Measurements from ENCODE around the gene KCNQ1OT1. TPM values are rescaled to one million over a fixed set of nuclear protein-coding genes. Genes with fewer than 3 reads are reported as not detected.

The KCNQ1OT1 gene
- total and polyA plus RNA-seq, 2 experiments from 2014 or later, result 3.1 to 7.9 TPM

GRCh38 chr11:2707736-2708135, 7.9 kb upstream of the KCNQ1OT1 start:
- H4K20me1 ChIP-seq (ENCODE audit: insufficient read depth, poor library complexity, severe bottlenecking), result no peaks in the 10 kb centered on the region
- no peaks in the 10 kb centered on the region for H3K9me3 ChIP-seq (ENCODE audit: low read depth)
- H3K4me1 ChIP-seq (ENCODE audit: insufficient read depth), result peaks cover 41% of the 10 kb centered on the region
- peak overlapping the region; percentile 64 for H3K4me2 ChIP-seq
- no peak for TF ChIP-seq CTCF (IDR thresholded peaks at IDR 0.05; ENCODE audit: poor library complexity)
- no peak for TF ChIP-seq EZH2phosphoT487 (IDR thresholded peaks at IDR 0.05; ENCODE audit: low read depth, severe bottlenecking, unreplicated experiment)
- no peaks in the 10 kb centered on the region for H3K27me3 ChIP-seq
- no peaks in the 10 kb centered on the region for H3K9me2 ChIP-seq (replicated peaks; ENCODE audit: insufficient read depth)
- WGBS (ENCODE audit: low lambda C conversion rate, missing lambda C conversion rate), result 91% methylated on average over 7 of the region's 7 CpGs
- H3K27ac ChIP-seq, result peak overlapping the region; percentile 97
- no peaks in the 10 kb centered on the region for H3K36me3 ChIP-seq (replicated peaks; ENCODE audit: insufficient read depth, low read depth)
- no peaks in the 10 kb centered on the region for H3K79me2 ChIP-seq
- H2AFZ ChIP-seq, result no peak overlapping the region
- no peak for DNase-seq (ENCODE audit: low spot score)
- H3K4me3 ChIP-seq, result no peak overlapping the region

- TF ChIP-seq EZH2phosphoT487 (IDR thresholded peaks at IDR 0.05; ENCODE audit: low read depth, severe bottlenecking, unreplicated experiment), result no peak
- Histone ChIP-seq H3K27me3 (no peaks in the 10 kb centered on the region), H3K4me1 (ENCODE audit: insufficient read depth) (peaks cover 42% of the 10 kb centered on the region), H3K36me3 (replicated peaks; ENCODE audit: insufficient read depth, low read depth) (no peaks in the 10 kb centered on the region), H3K79me2 (no peaks in the 10 kb centered on the region), H3K9me2 (replicated peaks; ENCODE audit: insufficient read depth) (no peaks in the 10 kb centered on the region), H3K27ac (no peak overlapping the region), H2AFZ (no peak overlapping the region), H3K4me2 (no peak overlapping the region), H4K20me1 (ENCODE audit: insufficient read depth, poor library complexity, severe bottlenecking) (no peaks in the 10 kb centered on the region), H3K4me3 (no peak overlapping the region), H3K9me3 (ENCODE audit: low read depth) (no peaks in the 10 kb centered on the region)
- 92% methylated on average over 1 of the region's 1 CpG for WGBS (ENCODE audit: low lambda C conversion rate, missing lambda C conversion rate)
- DNase-seq (ENCODE audit: low spot score), result no peak
Observed at GRCh38 chr11:2706321-2706720, 6.5 kb upstream of the KCNQ1OT1 start.

GRCh38 chr11:2704896-2705606, 5.3 kb upstream of the KCNQ1OT1 start:
- peaks cover 44% of the 10 kb centered on the region for H3K4me1 ChIP-seq (ENCODE audit: insufficient read depth)
- H3K4me2 ChIP-seq, result no peak overlapping the region
- no peaks in the 10 kb centered on the region for H3K27me3 ChIP-seq
- H3K9me3 ChIP-seq (ENCODE audit: low read depth), result no peaks in the 10 kb centered on the region
- 90% methylated on average over 14 of the region's 14 CpGs for WGBS (ENCODE audit: low lambda C conversion rate, missing lambda C conversion rate)
- H3K27ac ChIP-seq, result no peak overlapping the region
- no peaks in the 10 kb centered on the region for H3K9me2 ChIP-seq (replicated peaks; ENCODE audit: insufficient read depth)
- DNase-seq (ENCODE audit: low spot score), result no peak
- H3K4me3 ChIP-seq, result no peak overlapping the region
- H4K20me1 ChIP-seq (ENCODE audit: insufficient read depth, poor library complexity, severe bottlenecking), result no peaks in the 10 kb centered on the region
- H2AFZ ChIP-seq, result no peak overlapping the region
- no peaks in the 10 kb centered on the region for H3K36me3 ChIP-seq (replicated peaks; ENCODE audit: insufficient read depth, low read depth)
- H3K79me2 ChIP-seq, result no peaks in the 10 kb centered on the region
- TF ChIP-seq EZH2 (IDR thresholded peaks at IDR 0.05; ENCODE audit: borderline replicate concordance) (no peak), CTCF (IDR thresholded peaks at IDR 0.05; ENCODE audit: poor library complexity) (no peak), EZH2phosphoT487 (IDR thresholded peaks at IDR 0.05; ENCODE audit: low read depth, severe bottlenecking, unreplicated experiment) (no peak)

GRCh38 chr11:2704356-2704755, 4.6 kb upstream of the KCNQ1OT1 start:
- no peak for DNase-seq (ENCODE audit: low spot score)
- H3K9me2 ChIP-seq (replicated peaks; ENCODE audit: insufficient read depth), result no peaks in the 10 kb centered on the region
- peaks cover 39% of the 10 kb centered on the region for H3K4me1 ChIP-seq (ENCODE audit: insufficient read depth)
- H3K27me3 ChIP-seq, result no peaks in the 10 kb centered on the region
- peaks cover 2% of the 10 kb centered on the region for H4K20me1 ChIP-seq (ENCODE audit: insufficient read depth, poor library complexity, severe bottlenecking)
- H3K36me3 ChIP-seq (replicated peaks; ENCODE audit: insufficient read depth, low read depth), result no peaks in the 10 kb centered on the region
- TF ChIP-seq EZH2phosphoT487 (IDR thresholded peaks at IDR 0.05; ENCODE audit: low read depth, severe bottlenecking, unreplicated experiment) (no peak), EZH2 (IDR thresholded peaks at IDR 0.05; ENCODE audit: borderline replicate concordance) (no peak), CTCF (IDR thresholded peaks at IDR 0.05; ENCODE audit: poor library complexity) (no peak)
- no peak overlapping the region for H2AFZ ChIP-seq
- 98% methylated on average over 6 of the region's 6 CpGs for WGBS (ENCODE audit: low lambda C conversion rate, missing lambda C conversion rate)
- peaks cover 4% of the 10 kb centered on the region for H3K79me2 ChIP-seq
- H3K9me3 ChIP-seq (ENCODE audit: low read depth), result no peaks in the 10 kb centered on the region
- peak overlapping the region; percentile 44 for H3K4me2 ChIP-seq
- H3K4me3 ChIP-seq, result no peak overlapping the region
- H3K27ac ChIP-seq, result peak overlapping the region; percentile 77

All from hepatocyte (in vitro differentiated cells).